ENCODE results near the gene ZNF407. TPM values are rescaled to one million over a fixed set of nuclear protein-coding genes. Genes with fewer than 3 reads are reported as not detected.
A peak's percentile ranks its signal among the peaks of the same experiment; 100 is the strongest.

The ZNF407 gene
- total RNA-seq, 1 experiment from 2014 or later, result 15.9 TPM

GRCh38 chr18:75068682-75069435 is 471.2 kb downstream of the ZNF407 start:
- TF ChIP-seq EZH2 (IDR thresholded peaks at IDR 0.05; ENCODE audit: borderline replicate concordance, low read depth, low read length, poor library complexity, severe bottlenecking) (no peak), CTCF (conservative IDR thresholded peaks at IDR 0.05; ENCODE audit: low read depth, low read length) (no peak)
- DNase-seq (ENCODE audit: low spot score), result peak; percentile 53
- ChIA-PET POLR2A (ENCODE audit: low non-redundant PET) (no interaction called here), CTCF (interaction anchor here (0.5 kb wide), 1 partner anchor 27 kb away, joined by 5 read pairs; no protein-coding TSS in a partner anchor)
- Histone ChIP-seq H3K9me3 (ENCODE audit: low read depth, low read length, poor library complexity, severe bottlenecking) (no peaks in the 10 kb centered on the region), H3K36me3 (ENCODE audit: insufficient read depth, low read length, poor library complexity, severe bottlenecking) (no peaks in the 10 kb centered on the region), H3K27me3 (replicated peaks; ENCODE audit: insufficient read depth, low read depth, low read length, poor library complexity) (no peaks in the 10 kb centered on the region), H3K4me1 (ENCODE audit: insufficient read depth, low read length, poor library complexity, severe bottlenecking) (peaks cover 15% of the 10 kb centered on the region), H3K4me3 (ENCODE audit: low read depth, low read length, poor library complexity, severe bottlenecking) (no peak overlapping the region), H3K27ac (ENCODE audit: low read depth, low read length, poor library complexity, severe bottlenecking) (no peak overlapping the region)
- BruUV-seq (replicated peaks), result no TSS peak
- intact Hi-C loops (cut with micrococcal nuclease; ENCODE audit: unreplicated experiment), result no loop called here

- DNase-seq (ENCODE audit: low spot score), result no peak
- Histone ChIP-seq H3K27ac (ENCODE audit: low read depth, low read length, poor library complexity, severe bottlenecking) (no peak overlapping the region), H3K27me3 (replicated peaks; ENCODE audit: insufficient read depth, low read depth, low read length, poor library complexity) (no peaks in the 10 kb centered on the region), H3K36me3 (ENCODE audit: insufficient read depth, low read length, poor library complexity, severe bottlenecking) (no peaks in the 10 kb centered on the region), H3K4me3 (ENCODE audit: low read depth, low read length, poor library complexity, severe bottlenecking) (no peak overlapping the region), H3K4me1 (ENCODE audit: insufficient read depth, low read length, poor library complexity, severe bottlenecking) (peaks cover 15% of the 10 kb centered on the region), H3K9me3 (ENCODE audit: low read depth, low read length, poor library complexity, severe bottlenecking) (no peaks in the 10 kb centered on the region)
- intact Hi-C loops (cut with micrococcal nuclease; ENCODE audit: unreplicated experiment), result no loop called here
- BruUV-seq (replicated peaks), result TSS peak; percentile 61
- ChIA-PET POLR2A (ENCODE audit: low non-redundant PET) (no interaction called here), CTCF (no interaction called here)
- no peak for TF ChIP-seq EZH2 (IDR thresholded peaks at IDR 0.05; ENCODE audit: borderline replicate concordance, low read depth, low read length, poor library complexity, severe bottlenecking)
- TF ChIP-seq CTCF (conservative IDR thresholded peaks at IDR 0.05; ENCODE audit: low read depth, low read length), result no peak
Observed at GRCh38 chr18:75070235-75070624, 472.6 kb downstream of the ZNF407 start.

- H3K36me3 ChIP-seq (ENCODE audit: insufficient read depth, low read length, poor library complexity, severe bottlenecking), result no peaks in the 10 kb centered on the region
- H3K9me3 ChIP-seq (ENCODE audit: low read depth, low read length, poor library complexity, severe bottlenecking), result no peaks in the 10 kb centered on the region
- H3K27ac ChIP-seq (ENCODE audit: low read depth, low read length, poor library complexity, severe bottlenecking), result no peak overlapping the region
- POLR2A ChIA-PET (ENCODE audit: low non-redundant PET), result no interaction called here
- no peaks in the 10 kb centered on the region for H3K27me3 ChIP-seq (replicated peaks; ENCODE audit: insufficient read depth, low read depth, low read length, poor library complexity)
- H3K4me3 ChIP-seq (ENCODE audit: low read depth, low read length, poor library complexity, severe bottlenecking), result no peak overlapping the region
- peaks cover 15% of the 10 kb centered on the region for H3K4me1 ChIP-seq (ENCODE audit: insufficient read depth, low read length, poor library complexity, severe bottlenecking)
- CTCF ChIA-PET, result no interaction called here
- TF ChIP-seq EZH2 (IDR thresholded peaks at IDR 0.05; ENCODE audit: borderline replicate concordance, low read depth, low read length, poor library complexity, severe bottlenecking), result no peak
- no peak for TF ChIP-seq CTCF (conservative IDR thresholded peaks at IDR 0.05; ENCODE audit: low read depth, low read length)
- DNase-seq (ENCODE audit: low spot score), result peak; percentile 49
- intact Hi-C loops (cut with micrococcal nuclease; ENCODE audit: unreplicated experiment), result no loop called here
- BruUV-seq (replicated peaks), result no TSS peak
Observed at GRCh38 chr18:75070625-75071483, 473.2 kb downstream of the ZNF407 start.

Measured in A673 (cell line).